GM18867 (cell line): ENCODE measurements around the gene RPS21.
"Not testable (repeated sequence)": the region's sequence is repeated elsewhere in the genome, so short reads cannot be mapped to it uniquely, and the experiment has no call there.

ENCODE experiments used
- ATAC-seq: cut with Tn5 transposase; IDR thresholded peaks from one replicate; pipeline ENCODE4 v1.9.1; 2021; ENCODE audit warnings: mild to moderate bottlenecking, moderate library complexity; ENCODE audit not compliant: unreplicated experiment

Gene RPS21

DNA sequence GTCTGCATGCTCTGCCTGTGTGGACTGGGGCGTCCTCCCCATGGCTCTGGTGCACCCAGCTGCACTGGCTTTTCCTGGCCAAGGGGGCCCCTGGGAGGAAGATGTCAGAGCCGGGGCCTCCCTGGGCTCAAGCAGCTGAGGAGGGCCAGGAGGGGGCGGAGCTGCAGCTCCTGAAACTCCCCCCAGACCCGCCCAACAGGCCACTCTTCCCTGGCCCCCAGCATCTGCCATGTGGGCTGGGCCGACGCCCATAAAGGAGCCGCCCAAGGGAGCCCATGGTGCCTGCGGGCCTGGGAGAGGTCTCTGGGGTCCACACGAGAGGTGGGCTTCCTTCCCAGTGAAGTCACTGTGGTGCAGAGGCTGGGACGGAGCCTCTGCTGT, 36.4 kb downstream of the RPS21 start:
- ATAC-seq: no peak

DNA sequence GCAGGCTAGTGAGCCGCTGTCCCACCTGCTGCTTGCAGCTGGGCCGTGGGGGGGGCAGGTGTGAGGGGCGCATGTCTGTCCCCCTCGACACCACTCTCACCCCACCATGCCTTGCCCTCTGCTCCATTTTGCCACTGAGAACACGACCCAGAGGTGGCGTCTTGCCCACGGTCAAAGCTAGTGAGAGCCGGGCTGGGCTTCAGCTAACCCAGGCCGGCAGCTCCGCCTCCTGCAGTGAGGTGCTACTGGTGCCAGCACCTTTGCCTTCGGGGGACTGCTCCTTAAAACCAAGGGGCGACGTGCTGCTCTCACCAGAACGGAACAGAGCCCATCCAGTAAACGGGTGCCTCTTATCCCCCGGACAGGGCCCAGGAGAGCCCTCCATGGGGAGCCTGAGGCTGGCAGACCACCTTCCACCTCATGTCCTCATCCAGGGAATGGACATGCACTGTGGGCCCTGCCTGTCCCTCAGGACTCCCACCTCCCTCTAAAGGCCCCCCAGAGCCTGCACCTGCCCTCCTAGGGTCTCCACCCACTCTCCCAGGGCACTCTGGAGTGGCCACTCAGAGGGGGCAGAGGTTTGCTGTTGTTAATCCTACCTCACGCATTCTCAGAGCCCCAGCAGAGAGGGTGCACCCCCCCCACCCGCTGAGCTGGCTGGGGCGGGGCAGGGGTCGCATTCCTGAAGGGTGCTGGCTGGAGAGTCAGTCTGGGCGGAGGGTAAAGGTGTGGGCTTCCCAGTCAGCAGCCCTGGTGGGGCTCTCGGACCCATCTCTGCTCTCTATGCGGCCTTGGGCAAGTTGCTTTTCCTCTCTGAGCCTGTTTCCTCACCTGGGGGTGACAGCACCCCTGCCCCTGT, 37.6 kb downstream of the RPS21 start:
- ATAC-seq: no peak

DNA sequence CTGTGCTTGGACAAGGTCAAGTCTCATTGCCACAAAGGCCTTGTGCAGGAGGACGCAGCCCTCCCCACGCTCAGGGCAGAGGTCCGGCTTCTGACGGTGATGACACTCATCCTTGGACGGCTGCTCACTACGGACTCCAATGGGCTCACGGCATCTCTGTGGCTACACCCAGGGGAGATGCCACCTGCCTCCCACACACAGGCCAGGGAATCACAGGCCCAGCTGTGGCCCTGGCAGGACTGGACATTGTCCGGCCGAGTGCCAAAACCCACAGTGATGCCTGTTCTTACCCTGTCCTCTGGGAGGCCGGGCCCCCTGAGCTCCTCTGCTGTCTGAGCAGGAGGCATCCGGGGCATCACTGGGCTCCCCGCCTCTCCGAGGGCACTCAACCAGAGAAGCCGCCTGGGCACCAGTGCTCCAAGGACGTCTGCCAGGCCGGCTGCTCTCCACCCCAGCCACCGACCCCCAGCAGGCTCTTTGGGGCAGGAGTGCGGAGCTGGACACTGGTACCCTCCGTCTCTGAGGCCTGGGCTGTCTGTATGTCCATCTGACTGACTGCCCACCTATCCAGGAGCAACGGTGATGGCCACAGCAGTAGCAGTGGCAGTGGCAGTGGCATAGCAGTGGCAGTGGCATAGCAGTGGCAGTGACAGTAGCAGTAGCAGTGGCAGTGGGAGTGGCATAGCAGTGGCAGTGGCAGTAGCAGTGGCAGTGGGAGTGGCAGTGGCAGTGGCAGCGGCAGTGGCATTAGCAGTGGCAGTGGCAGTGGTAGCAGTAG, 38.6 kb downstream of the RPS21 start:
- no peak for ATAC-seq

DNA sequence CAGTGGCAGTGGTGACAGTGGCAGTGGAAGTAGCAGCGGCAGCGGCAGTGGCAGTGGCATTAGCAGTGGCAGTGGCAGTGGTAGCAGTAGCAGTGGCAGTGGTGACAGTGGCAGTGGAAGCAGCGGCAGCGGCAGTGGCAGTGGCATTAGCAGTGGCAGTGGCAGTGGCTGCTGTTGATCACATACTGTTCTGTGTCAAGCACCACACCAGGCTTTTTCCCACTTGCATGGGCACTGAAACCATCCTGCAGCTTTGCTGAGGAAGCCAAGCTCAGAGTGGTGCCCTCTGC, 39.1 kb downstream of the RPS21 start:
- not testable (repeated sequence) for ATAC-seq

GRCh38 chr20:62426699-62427131, 39.8 kb downstream of the RPS21 start:
- no peak for ATAC-seq

DNA sequence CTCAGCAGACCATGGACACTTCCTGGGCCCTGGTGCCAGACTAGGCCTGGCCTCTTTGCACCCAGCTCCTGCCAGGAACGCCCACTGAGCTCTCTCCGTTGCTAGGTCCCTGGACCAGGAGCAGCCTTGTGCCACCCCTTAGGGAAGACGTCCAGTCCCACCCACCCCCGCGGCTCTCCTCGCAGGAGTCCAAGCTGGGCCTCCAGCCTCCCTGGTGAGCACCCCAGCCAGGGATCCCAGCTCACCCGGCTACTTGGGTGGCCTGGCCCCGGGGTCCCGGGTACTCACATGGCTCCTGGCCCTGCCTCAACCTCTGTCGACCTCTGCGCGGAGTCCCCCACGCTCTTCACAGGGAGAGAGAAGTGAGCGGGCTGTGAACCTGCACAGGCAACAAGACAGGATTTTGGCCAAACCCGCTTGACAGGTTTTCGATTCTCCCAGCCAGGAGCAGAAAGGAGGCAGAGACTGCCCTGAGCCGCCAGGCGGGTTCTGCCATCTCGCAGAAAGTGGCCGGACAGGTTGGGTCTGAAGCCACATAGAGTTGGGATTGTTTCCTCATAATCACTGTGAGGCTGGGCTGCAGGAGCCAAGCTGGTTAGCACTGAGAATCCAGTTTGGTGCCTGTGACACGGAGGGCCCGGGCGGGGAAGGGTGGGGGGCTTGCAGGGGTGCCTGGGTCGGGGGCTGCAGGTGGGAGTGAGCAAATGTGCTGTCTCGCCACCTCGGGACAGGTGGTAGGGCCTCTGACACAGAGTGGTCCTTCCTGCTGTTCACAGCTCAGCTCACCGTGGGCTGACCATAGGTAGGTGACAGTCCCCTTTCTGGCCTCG, 40.5 kb downstream of the RPS21 start, which contains the start of gene RBBP8NL:
TSS of gene RBBP8NL (minus strand) at position 368 of the 830 bp plus-strand sequence. CDS start 7,892 bp downstream, outside the sequence.
- no peak for ATAC-seq

DNA sequence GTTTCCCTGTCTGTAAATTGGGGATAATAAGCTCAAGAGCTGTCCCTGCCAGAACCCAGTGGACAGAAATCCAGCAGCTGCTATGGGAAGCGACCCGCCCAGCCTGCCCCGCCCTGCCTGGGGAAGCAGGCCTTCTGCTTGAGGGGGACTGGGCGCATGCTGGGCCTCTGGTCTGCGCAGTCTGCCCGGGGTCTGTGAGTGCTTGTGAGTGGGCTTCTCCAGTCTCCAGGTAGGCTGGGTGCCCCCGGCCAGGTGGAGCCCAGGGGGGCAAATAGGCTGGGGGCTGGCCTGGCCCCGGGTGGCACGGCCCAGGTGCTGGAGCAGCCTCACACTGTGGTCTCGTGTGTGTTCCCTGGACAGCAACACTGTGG, 41.1 kb downstream of the RPS21 start:
- ATAC-seq: no peak

GRCh38 chr20:62428396-62429295, 41.7 kb downstream of the RPS21 start:
- ATAC-seq: no peak

GRCh38 chr20:62429455-62430310, 42.8 kb downstream of the RPS21 start:
- ATAC-seq: no peak

GRCh38 chr20:62430311-62430853, 43.5 kb downstream of the RPS21 start:
- no peak for ATAC-seq

DNA sequence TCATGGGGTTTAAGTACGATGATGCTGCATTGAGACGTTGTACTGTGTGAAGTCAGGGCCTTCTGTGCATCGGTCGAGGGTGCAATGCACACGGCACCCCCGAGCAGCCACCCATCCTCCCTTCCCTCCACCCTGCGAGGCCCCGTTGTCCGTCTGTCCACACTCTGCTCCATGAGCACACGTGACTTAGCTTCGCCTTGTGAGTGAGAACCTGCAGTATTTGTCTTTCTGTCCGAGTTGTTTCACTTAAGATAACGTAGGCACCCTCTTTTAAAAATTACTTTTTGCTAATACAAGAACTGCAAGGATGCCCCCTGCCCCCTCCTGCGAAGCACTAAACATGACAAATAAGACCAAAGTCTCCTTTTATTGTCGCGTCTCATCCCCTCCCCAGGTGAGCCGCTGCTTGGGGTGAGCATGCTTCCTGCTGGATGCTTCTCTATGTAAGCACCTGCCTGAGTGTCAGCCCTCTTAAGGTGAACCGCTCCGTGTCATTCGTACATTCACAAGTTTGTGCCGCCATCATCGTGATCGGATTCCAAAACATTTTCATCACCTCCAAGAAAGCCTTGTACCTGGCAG, 44.1 kb downstream of the RPS21 start:
- no peak for ATAC-seq

- no peak for ATAC-seq
These were observed 47.0 kb downstream of the RPS21 start for GRCh38 chr20:62433658-62434497.

GRCh38 chr20:62436692-62437091, 49.8 kb downstream of the RPS21 start:
- ATAC-seq: no peak

GRCh38 chr20:62437496-62437895, 50.6 kb downstream of the RPS21 start:
- no peak for ATAC-seq

DNA sequence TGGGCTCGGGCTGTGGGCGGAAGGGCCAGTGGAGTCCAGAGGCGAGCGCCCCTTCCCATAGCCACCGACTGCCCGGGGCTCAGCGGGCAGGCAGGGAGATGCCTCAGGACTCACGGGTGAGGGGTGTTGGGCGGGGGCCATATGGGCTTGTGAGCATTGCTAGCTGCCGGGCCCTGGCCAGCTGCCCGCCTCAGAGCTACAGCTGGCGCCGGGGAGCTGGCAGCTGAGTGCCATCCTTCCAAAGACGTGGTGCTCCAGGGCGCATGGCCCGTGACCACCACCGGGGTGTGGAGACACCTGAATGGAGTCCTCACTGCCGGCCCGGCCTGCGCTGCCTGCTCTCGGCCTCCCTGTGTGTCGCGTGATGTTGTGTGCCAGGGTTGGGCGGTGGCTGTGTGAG, 51.0 kb downstream of the RPS21 start:
- ATAC-seq: no peak
